ENCODE results near the gene SMTN. TPM values are rescaled to one million over a fixed set of nuclear protein-coding genes. Genes with fewer than 3 reads are reported as not detected.

The SMTN gene
- total RNA-seq, 1 experiment from 2014 or later, result 23.5 TPM

- Histone ChIP-seq H3K4me3 (ENCODE audit: low read length) (peak overlapping the region; percentile 90), H3K4me1 (ENCODE audit: low read length) (peaks cover 68% of the 10 kb centered on the region), H3K9ac (ENCODE audit: low read length) (peak overlapping the region; percentile 95), H3K9me3 (ENCODE audit: low read length) (no peaks in the 10 kb centered on the region), H3K27me3 (ENCODE audit: low read length) (no peaks in the 10 kb centered on the region), H3K9me2 (replicated peaks; ENCODE audit: insufficient read depth, low read length) (no peaks in the 10 kb centered on the region), H3K4me2 (ENCODE audit: low read depth, low read length, poor library complexity, severe bottlenecking) (peak overlapping the region; percentile 95), H3K79me2 (ENCODE audit: low read length) (peaks cover 13% of the 10 kb centered on the region), H3K27ac (ENCODE audit: low read length) (peak overlapping the region; percentile 78), H3K36me3 (ENCODE audit: insufficient read depth, low read length) (no peaks in the 10 kb centered on the region), H4K20me1 (ENCODE audit: insufficient read depth, low read depth, low read length) (no peaks in the 10 kb centered on the region), H2AFZ (ENCODE audit: low read length) (no peak overlapping the region)
- no peak for DNase-seq
Observed at GRCh38 chr22:31085493-31085824, 4.3 kb downstream of the SMTN start.

- Histone ChIP-seq H3K27ac (ENCODE audit: low read length) (peak overlapping the region; percentile 78), H3K9ac (ENCODE audit: low read length) (peak overlapping the region; percentile 95), H3K9me3 (ENCODE audit: low read length) (no peaks in the 10 kb centered on the region), H3K27me3 (ENCODE audit: low read length) (no peaks in the 10 kb centered on the region), H3K4me1 (ENCODE audit: low read length) (peaks cover 66% of the 10 kb centered on the region), H3K4me3 (ENCODE audit: low read length) (peak overlapping the region; percentile 90), H3K79me2 (ENCODE audit: low read length) (peaks cover 13% of the 10 kb centered on the region), H3K4me2 (ENCODE audit: low read depth, low read length, poor library complexity, severe bottlenecking) (peak overlapping the region; percentile 95), H2AFZ (ENCODE audit: low read length) (no peak overlapping the region), H4K20me1 (ENCODE audit: insufficient read depth, low read depth, low read length) (no peaks in the 10 kb centered on the region), H3K36me3 (ENCODE audit: insufficient read depth, low read length) (no peaks in the 10 kb centered on the region), H3K9me2 (replicated peaks; ENCODE audit: insufficient read depth, low read length) (no peaks in the 10 kb centered on the region)
- DNase-seq, result no peak
Observed at GRCh38 chr22:31085928-31086327, 4.8 kb downstream of the SMTN start.

- no peak overlapping the region for H3K27ac ChIP-seq (ENCODE audit: low read length)
- H3K36me3 ChIP-seq (ENCODE audit: insufficient read depth, low read length), result no peaks in the 10 kb centered on the region
- peaks cover 60% of the 10 kb centered on the region for H3K4me1 ChIP-seq (ENCODE audit: low read length)
- H2AFZ ChIP-seq (ENCODE audit: low read length), result no peak overlapping the region
- H3K4me3 ChIP-seq (ENCODE audit: low read length), result no peak overlapping the region
- H3K9me2 ChIP-seq (replicated peaks; ENCODE audit: insufficient read depth, low read length), result no peaks in the 10 kb centered on the region
- no peaks in the 10 kb centered on the region for H4K20me1 ChIP-seq (ENCODE audit: insufficient read depth, low read depth, low read length)
- no peak for DNase-seq
- no peaks in the 10 kb centered on the region for H3K9me3 ChIP-seq (ENCODE audit: low read length)
- peaks cover 13% of the 10 kb centered on the region for H3K79me2 ChIP-seq (ENCODE audit: low read length)
- H3K4me2 ChIP-seq (ENCODE audit: low read depth, low read length, poor library complexity, severe bottlenecking), result no peak overlapping the region
- H3K9ac ChIP-seq (ENCODE audit: low read length), result no peak overlapping the region
- H3K27me3 ChIP-seq (ENCODE audit: low read length), result no peaks in the 10 kb centered on the region
Observed at GRCh38 chr22:31086703-31087330, 5.7 kb downstream of the SMTN start.

- Histone ChIP-seq H3K9ac (ENCODE audit: low read length) (no peak overlapping the region), H3K4me1 (ENCODE audit: low read length) (peaks cover 50% of the 10 kb centered on the region), H3K79me2 (ENCODE audit: low read length) (peaks cover 13% of the 10 kb centered on the region), H3K27ac (ENCODE audit: low read length) (no peak overlapping the region), H3K27me3 (ENCODE audit: low read length) (no peaks in the 10 kb centered on the region), H3K36me3 (ENCODE audit: insufficient read depth, low read length) (no peaks in the 10 kb centered on the region), H3K4me2 (ENCODE audit: low read depth, low read length, poor library complexity, severe bottlenecking) (no peak overlapping the region), H3K9me3 (ENCODE audit: low read length) (no peaks in the 10 kb centered on the region), H4K20me1 (ENCODE audit: insufficient read depth, low read depth, low read length) (no peaks in the 10 kb centered on the region), H2AFZ (ENCODE audit: low read length) (no peak overlapping the region), H3K9me2 (replicated peaks; ENCODE audit: insufficient read depth, low read length) (no peaks in the 10 kb centered on the region), H3K4me3 (ENCODE audit: low read length) (no peak overlapping the region)
- DNase-seq, result no peak
Observed at GRCh38 chr22:31087744-31088215, 6.7 kb downstream of the SMTN start.

- H3K4me1 ChIP-seq (ENCODE audit: low read length), result peaks cover 44% of the 10 kb centered on the region
- H3K4me2 ChIP-seq (ENCODE audit: low read depth, low read length, poor library complexity, severe bottlenecking), result peak overlapping the region; percentile 51
- no peak overlapping the region; the same call in 1 of the 2 replicates for H3K4me3 ChIP-seq (ENCODE audit: low read length)
- H3K9ac ChIP-seq (ENCODE audit: low read length), result 0 out of 2 replicates have a peak overlapping the region, but pooled peaks have one; percentile 29
- no peaks in the 10 kb centered on the region for H3K27me3 ChIP-seq (ENCODE audit: low read length)
- H3K9me2 ChIP-seq (replicated peaks; ENCODE audit: insufficient read depth, low read length), result no peaks in the 10 kb centered on the region
- peak overlapping the region; percentile 71; the same call in 1 of the 2 replicates for H3K27ac ChIP-seq (ENCODE audit: low read length)
- H3K36me3 ChIP-seq (ENCODE audit: insufficient read depth, low read length), result no peaks in the 10 kb centered on the region
- H3K9me3 ChIP-seq (ENCODE audit: low read length), result no peaks in the 10 kb centered on the region
- no peak for DNase-seq
- H4K20me1 ChIP-seq (ENCODE audit: insufficient read depth, low read depth, low read length), result no peaks in the 10 kb centered on the region
- no peak overlapping the region for H2AFZ ChIP-seq (ENCODE audit: low read length)
- H3K79me2 ChIP-seq (ENCODE audit: low read length), result peaks cover 11% of the 10 kb centered on the region
Observed at GRCh38 chr22:31088233-31088986, 7.3 kb downstream of the SMTN start.

GRCh38 chr22:31089160-31090100, 8.3 kb downstream of the SMTN start:
- Histone ChIP-seq H3K9me2 (replicated peaks; ENCODE audit: insufficient read depth, low read length) (no peaks in the 10 kb centered on the region), H3K27ac (ENCODE audit: low read length) (peak overlapping the region; percentile 71), H3K4me3 (ENCODE audit: low read length) (no peak overlapping the region; the same call in 1 of the 2 replicates), H3K4me1 (ENCODE audit: low read length) (peaks cover 34% of the 10 kb centered on the region), H3K79me2 (ENCODE audit: low read length) (peaks cover 1% of the 10 kb centered on the region), H4K20me1 (ENCODE audit: insufficient read depth, low read depth, low read length) (no peaks in the 10 kb centered on the region), H3K36me3 (ENCODE audit: insufficient read depth, low read length) (no peaks in the 10 kb centered on the region), H3K27me3 (ENCODE audit: low read length) (no peaks in the 10 kb centered on the region), H3K9me3 (ENCODE audit: low read length) (no peaks in the 10 kb centered on the region), H2AFZ (ENCODE audit: low read length) (no peak overlapping the region), H3K9ac (ENCODE audit: low read length) (peak overlapping the region; percentile 43), H3K4me2 (ENCODE audit: low read depth, low read length, poor library complexity, severe bottlenecking) (peak overlapping the region; percentile 51)
- peak; percentile 79 for DNase-seq

GRCh38 chr22:31090217-31091085, 9.3 kb downstream of the SMTN start:
- DNase-seq, result no peak
- Histone ChIP-seq H3K9me2 (replicated peaks; ENCODE audit: insufficient read depth, low read length) (no peaks in the 10 kb centered on the region), H3K27ac (ENCODE audit: low read length) (peak overlapping the region; percentile 71), H3K4me1 (ENCODE audit: low read length) (peaks cover 29% of the 10 kb centered on the region), H3K9ac (ENCODE audit: low read length) (peak overlapping the region; percentile 43; the same call in 1 of the 2 replicates), H3K9me3 (ENCODE audit: low read length) (no peaks in the 10 kb centered on the region), H3K36me3 (ENCODE audit: insufficient read depth, low read length) (no peaks in the 10 kb centered on the region), H3K4me2 (ENCODE audit: low read depth, low read length, poor library complexity, severe bottlenecking) (peak overlapping the region; percentile 51), H3K27me3 (ENCODE audit: low read length) (no peaks in the 10 kb centered on the region), H3K79me2 (ENCODE audit: low read length) (no peaks in the 10 kb centered on the region), H2AFZ (ENCODE audit: low read length) (no peak overlapping the region), H4K20me1 (ENCODE audit: insufficient read depth, low read depth, low read length) (no peaks in the 10 kb centered on the region), H3K4me3 (ENCODE audit: low read length) (no peak overlapping the region; the same call in 1 of the 2 replicates)
